HuH-7 (cell line): ENCODE data around the gene PCDH11Y.
"Not testable (repeated sequence)": the region's sequence is repeated elsewhere in the genome, so short reads cannot be mapped to it uniquely, and the experiment has no call there.

Experiments used
- DNase-seq: peaks from one replicate; pipeline ENCODE4 v3.0.0; 2011; ENCODE audit warnings: low spot score

Gene PCDH11Y, protein sequence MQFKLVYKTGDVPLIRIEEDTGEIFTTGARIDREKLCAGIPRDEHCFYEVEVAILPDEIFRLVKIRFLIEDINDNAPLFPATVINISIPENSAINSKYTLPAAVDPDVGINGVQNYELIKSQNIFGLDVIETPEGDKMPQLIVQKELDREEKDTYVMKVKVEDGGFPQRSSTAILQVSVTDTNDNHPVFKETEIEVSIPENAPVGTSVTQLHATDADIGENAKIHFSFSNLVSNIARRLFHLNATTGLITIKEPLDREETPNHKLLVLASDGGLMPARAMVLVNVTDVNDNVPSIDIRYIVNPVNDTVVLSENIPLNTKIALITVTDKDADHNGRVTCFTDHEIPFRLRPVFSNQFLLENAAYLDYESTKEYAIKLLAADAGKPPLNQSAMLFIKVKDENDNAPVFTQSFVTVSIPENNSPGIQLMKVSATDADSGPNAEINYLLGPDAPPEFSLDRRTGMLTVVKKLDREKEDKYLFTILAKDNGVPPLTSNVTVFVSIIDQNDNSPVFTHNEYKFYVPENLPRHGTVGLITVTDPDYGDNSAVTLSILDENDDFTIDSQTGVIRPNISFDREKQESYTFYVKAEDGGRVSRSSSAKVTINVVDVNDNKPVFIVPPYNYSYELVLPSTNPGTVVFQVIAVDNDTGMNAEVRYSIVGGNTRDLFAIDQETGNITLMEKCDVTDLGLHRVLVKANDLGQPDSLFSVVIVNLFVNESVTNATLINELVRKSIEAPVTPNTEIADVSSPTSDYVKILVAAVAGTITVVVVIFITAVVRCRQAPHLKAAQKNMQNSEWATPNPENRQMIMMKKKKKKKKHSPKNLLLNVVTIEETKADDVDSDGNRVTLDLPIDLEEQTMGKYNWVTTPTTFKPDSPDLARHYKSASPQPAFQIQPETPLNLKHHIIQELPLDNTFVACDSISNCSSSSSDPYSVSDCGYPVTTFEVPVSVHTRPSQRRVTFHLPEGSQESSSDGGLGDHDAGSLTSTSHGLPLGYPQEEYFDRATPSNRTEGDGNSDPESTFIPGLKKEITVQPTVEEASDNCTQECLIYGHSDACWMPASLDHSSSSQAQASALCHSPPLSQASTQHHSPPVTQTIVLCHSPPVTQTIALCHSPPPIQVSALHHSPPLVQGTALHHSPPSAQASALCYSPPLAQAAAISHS (N-terminal part only)

DNA sequence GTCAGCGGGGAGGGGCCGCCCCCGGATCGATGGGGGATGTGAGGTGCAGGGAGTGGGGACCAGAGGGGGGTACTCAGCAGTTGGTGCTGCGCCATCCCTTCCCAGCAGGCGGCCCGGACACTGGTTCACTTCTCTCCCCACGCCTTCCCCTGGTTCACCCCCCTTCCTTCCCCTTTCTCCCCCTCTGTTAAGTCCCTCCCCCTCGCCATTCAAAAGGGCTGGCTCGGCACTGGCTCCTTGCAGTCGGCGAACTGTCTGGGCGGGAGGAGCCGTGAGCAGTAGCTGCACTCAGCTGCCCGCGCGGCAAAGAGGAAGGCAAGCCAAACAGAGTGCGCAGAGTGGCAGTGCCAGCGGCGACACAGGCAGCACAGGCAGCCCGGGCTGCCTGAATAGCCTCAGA lies at the start of gene PCDH11Y:
Gene PCDH11Y, plus strand, starts transcription at position 240 of the 400 bp plus-strand sequence. CDS start 56,804 bp downstream, outside the sequence.
- not testable (repeated sequence) for DNase-seq

DNA sequence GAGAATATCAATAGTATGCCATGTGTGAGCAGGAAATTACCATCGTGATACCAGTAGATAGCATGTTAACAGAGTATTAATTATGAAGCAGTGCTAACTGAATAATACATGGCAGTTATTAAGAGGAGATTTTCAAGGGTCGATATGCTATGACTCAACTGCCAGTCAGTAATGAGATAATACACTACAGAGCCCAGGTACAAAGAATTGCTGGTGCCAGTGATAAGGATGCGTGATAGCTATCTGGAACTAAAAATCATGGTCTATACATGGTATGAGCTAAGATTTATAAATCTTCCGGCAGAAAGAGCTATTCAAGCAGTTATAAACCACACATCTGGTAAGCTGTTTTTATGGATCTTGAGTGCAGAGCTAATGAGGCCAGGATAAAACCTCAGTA lies 32.2 kb upstream of the PCDH11Y start:
- not testable (repeated sequence) for DNase-seq

DNA sequence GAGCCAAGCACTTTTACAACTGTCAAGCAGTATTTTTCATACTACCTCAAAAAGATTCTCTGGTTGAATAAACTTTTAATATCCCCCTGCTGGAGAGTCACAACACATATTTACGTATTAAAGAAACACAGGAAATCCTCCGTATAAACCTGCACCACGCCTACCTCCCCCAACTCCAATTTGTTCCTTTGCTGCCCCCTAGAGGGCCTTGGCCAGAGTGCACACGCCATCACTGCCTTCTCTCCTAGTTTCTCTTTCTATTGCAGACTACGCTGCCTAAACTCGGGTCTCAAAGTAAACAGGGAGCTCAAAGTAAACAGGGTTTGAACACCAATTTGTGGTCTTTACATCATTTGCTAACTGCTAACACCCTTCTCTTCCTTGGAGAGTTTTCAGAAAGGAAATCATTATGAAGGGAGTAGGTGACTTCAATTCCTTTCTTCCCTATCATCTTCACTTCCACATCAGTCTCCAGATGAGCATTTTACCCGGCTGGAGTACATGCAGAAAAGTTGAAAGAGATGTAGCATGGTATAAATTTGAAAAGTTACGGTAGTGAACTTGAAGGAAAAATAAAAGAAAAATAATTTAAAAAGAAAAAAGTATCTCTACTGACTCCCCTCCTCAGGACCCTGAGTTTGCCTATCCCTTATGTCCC lies 8.2 kb upstream of the PCDH11Y start:
- not testable (repeated sequence) for DNase-seq

DNA sequence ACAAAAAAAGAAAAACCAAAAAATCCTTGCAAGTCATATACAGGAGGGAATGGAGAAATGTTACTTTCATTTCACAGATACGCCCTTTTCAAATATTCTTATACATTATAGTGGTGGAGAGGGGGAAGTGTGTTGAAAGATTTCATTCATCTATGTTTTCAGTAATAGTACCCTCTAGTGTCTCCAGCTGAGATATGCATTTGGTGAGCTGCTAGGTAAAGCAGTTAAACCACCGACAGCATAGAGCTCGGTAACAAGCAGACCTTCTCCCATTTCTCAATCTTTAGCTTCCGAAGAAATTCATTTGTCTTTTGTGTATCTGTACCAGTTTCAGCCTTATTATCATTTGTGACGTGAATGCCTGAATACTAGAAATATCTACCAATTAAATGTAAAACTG lies 5.2 kb upstream of the PCDH11Y start:
- DNase-seq = not testable (repeated sequence)

DNA sequence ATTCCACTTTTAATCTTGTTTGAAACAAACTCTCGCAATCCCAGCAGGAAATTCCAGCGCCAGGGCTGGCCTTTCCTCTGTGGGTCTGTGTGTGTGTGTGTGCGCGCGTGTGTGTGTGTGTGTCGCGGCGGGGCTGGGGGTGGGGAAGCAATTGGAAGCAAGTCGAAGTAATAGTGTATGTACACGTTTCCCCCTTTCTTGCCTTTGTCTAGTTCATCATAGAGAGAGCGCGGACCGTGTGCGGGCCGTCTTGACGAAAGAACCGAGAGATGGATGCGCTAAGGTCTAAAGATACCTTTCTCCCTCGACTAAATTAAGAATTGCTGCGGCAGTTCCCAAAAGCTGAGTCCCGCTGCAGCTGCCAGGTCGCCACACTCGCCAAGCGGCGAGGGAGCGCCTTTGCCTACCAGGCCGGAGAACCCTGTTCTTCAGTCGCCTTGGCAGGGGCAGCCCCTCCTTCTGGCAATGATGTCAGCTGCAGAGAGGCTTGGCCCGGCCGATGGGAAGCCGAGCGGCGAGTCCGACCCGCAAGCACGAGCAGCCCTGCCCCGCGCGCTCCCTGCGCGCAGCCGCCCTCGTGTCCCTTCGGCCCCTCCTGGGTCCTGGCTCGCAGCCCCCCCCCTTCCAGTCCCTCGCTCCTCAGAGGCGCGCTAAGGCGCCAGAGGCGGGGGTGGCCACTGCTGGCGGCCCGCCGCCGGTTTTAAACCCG lies 2.5 kb downstream of the PCDH11Y start:
- DNase-seq = not testable (repeated sequence)

DNA sequence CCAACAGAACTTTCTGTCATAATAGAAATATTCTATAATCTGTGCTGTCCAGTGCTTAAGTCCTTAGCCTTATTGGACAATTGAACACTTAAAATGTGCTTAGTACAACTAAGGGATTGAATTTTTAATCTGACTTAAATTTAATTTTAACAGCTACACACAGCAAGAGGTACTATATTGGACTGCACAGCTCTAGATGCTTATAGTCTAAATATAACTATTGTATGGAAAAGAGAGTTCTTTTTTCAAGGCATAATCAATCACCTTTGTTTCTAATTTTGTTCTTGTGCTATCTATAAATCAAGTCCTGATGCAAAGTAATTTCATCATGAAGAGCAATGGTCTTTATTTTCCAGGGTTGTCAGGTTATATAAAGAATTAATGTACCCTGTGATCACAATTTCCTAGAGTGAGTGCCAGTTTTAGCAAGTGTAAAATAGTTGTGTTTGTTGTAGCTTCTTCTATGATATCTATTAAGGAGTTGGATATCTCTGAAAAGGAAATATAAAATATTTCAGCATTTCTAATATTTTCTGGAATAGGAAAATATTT lies 39.0 kb downstream of the PCDH11Y start:
- DNase-seq = not testable (repeated sequence)

DNA sequence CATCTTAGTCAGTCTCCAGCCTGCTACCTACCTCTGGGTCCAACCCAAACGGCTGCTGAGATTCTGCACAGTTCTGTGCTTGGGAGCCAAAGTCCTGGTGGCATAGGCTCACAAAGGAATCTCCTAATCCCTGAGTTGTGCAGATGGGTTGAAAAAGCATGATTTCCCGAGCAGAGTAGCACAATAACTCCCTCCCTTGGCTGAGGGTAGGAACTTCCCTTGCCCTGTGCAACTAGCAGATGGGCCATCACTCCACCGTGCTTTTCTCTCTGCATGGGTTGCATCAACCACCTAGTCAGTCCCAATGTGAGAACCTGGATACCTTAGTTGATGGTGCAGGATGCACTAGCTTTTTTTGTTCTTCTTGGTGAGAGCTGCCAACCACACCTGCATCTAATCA lies 82.9 kb downstream of the PCDH11Y start:
- not testable (repeated sequence) for DNase-seq

DNA sequence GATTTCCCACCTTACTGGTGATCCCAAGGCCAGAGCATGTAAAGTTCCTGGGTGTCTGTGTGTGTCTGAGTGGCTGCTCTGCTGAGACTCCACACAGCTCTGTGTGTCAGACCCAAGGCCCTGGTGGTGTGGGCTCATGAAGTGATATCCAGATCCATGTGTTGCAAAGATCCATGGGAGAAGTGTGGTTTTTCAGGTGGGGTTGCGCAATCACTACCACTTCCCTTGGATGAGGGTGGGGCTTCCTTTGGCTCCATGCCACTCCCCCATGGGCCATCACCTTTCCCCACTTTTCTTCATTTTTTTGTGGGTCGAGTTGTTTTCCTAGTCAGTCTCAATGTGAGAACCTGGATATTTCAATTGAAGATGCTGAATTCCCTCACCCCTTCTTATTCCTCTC lies 182.9 kb downstream of the PCDH11Y start:
- DNase-seq = not testable (repeated sequence)

DNA sequence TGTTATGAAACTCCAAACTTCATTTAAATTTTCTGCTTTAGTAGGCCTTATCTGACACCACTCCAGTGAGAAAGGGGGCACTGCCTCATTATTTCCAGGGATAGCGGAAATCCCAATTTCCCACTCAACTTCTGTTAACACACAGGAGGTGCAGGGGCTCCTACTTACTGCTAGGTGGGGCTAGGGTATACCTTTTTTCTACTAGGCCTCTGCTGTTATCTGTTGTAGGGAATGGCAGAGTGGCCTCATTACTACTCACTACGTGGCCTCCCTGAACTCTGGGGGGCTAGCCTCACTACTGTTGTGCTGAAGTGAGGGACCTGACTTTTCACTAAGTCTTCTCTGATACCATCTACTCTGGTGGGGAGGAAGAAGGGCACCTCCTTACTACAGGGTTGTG lies 215.0 kb downstream of the PCDH11Y start:
- DNase-seq = not testable (repeated sequence)

DNA sequence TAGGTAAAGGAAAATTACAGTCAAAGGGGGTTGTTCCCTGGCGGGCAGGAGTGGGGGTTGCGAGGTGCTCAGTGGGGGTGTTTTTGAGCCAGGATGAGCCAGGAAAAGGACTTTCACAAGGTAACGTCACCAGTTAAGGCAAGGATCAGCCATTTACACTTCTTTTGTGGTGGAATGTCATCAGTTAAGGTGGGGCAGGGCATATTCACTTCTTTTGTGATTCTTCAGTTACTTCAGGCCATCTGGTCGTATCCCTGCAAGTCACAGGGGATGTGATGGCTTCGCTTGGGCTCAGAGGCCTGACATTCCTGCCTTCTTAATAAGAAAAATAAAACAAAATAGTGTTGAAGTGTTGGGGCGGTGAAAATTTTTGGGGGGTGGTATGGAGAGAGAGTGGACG lies 324.8 kb downstream of the PCDH11Y start:
- not testable (repeated sequence) for DNase-seq

DNA sequence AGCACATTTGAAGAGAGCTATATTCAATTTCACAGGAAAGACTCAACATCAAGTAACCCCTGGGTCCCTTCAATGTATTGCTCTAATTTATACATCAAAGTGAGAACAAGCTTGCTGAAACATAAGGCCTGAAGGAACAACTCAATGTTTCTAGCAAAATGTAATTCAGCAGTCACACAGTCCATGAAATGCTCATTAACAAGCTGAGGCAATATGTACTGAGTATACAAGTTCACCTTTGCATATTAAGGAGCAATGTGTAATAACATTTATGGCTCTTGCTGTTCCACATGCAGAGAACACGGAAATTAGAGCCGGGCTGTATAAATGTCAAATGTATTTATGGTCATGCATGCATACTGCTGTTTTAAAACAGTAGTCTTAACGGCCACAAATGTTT lies 342.1 kb downstream of the PCDH11Y start:
- not testable (repeated sequence) for DNase-seq

DNA sequence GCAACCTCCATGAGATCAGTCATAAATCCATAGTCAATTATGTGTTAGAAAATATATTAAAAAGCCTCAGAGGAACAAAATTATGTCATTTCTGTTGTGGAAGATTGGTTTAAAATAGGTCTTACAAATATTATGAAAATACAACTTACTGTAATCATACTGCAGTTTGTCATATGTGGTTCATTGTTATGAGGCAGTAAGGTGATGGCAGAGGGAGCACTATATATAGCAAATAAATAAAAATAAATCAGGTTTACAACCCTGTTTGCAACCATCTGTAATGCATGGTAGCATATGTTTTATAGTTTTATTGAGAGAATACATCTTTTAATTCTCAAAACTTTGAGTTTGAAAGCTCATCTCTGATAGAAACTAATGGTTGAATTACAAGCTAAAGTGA lies 543.6 kb downstream of the PCDH11Y start:
- not testable (repeated sequence) for DNase-seq

DNA sequence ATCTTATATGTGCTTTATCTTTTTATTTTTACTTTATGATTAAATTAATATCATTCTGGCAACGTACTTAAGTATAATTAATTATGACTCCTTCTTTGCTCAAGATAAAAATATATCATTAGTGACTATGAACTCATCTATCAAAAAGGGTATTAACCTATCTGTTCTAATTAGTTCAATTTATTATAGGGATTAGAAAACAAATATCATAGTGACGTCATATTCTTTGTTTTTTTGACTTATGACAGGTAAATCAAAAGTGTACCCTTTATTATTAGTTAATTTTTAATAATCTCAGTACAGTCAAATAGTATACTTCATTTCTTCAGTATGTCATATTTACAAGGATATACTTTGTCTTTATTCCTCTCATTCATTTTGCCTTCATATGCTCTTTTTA lies 638.5 kb downstream of the PCDH11Y start:
- not testable (repeated sequence) for DNase-seq

DNA sequence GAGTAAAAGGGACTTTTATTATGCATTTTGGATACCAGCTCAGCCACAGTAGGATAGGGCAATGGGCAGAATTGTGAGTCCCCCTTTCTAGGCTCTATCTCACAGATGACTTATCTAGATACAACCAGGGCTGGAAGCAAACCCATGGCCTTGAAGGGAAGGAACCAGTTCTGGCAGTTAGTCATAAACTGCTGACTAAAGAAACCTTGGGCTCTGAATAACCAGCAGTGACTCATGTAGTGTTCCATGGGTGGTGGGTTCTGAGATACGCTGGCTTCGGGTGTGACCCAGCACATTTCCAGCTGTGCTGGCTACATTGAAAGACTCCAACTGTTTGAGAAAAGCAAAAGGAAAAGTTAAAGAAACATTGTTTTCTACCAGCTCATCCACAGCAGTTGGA lies 679.2 kb downstream of the PCDH11Y start:
- DNase-seq = not testable (repeated sequence)

DNA sequence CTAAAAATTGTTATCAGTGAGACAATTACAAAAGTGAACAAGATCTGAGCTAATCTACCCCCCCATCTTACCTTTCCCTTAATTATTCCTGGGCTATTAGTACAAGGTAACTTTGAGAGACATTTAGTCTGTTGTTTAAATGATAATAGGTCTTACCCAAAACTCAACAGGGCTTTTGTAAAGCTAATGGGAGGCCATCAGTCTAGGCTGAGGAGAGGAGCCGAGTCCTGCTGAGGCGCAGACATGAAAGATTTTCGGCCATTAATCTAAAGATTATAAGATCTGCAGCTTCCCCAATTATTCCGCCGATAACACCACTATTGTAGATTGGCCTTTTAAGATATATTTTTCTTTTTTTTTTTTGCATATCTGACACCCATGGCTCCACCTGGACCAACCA lies 708.6 kb downstream of the PCDH11Y start:
- DNase-seq = not testable (repeated sequence)

DNA sequence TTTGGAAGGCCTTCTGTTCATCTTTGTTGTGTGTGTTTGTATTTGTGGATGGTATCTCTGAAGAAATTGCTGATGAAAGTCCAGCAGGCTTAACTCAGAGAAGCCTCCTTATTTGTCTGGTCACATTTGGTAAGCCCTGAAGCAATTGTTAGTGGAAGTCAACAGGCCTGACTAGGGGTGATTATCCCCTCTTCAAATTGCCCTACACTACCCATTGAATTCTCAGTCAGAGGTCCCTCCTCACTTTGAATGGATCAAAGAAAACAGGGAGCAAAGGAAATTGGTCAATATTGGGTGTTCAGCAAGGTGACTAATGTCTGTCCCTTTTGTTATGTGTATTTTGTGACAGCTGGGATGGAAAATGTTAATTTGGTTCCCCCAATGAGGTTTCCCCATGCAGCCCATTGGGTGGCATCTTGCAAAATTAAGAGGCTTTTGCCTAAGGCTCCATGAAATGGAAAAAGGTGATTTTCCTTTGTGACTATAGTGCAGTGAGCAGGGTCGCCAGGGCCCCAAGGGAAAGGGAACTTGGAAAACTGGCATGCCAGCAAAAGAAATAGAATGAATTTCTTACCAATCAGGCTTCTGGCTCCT lies 709.8 kb downstream of the PCDH11Y start:
- not testable (repeated sequence) for DNase-seq

DNA sequence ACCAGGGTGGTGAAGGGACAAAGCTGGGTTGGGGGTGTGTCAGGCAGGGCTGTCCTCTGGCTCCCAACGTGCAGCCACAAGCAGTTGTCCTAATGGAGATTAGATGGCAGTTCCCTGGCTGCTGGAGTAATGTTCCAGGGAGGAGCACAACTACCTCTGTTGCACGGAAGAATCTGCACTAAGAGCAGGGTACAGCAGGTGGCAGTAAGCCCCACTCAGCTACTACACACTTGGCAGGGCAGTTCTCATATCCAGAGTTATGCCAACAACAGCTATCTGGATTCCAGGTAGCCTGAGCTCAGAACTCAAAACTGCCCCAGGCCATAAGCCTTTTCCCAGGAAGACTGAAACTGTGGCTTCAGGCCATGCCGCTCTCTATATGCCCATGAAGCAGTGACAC lies 761.3 kb downstream of the PCDH11Y start:
- not testable (repeated sequence) for DNase-seq

DNA sequence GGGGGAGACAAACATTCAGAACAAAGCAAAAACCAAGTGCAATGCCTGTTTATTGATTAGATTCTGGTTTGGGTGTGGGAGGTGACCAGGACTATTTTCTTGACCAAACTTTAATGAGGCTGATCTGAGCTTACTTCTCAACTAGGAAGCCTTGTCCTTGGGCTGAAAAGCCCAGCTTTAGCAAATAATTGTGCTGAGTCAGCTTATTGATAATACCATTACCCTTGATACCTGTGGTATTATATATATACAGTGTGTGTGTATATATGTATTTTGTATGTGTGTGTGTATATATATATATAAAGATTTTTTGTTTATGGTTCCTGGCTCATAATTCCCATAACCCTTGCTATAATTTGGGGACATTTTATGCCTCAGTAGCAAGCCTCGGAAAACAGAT lies 776.4 kb downstream of the PCDH11Y start:
- DNase-seq = not testable (repeated sequence)
